Brain microvascular endothelial cell (primary cell): ENCODE results near the gene MYH7.

Experiments
- DNase-seq: peaks from one replicate; pipeline ENCODE4 v3.0.0-alpha.2; 2020
- H3K27ac ChIP-seq: fragments of 250-450 bp; sonication (Bioruptor Pico); 2 replicates; pipeline ENCODE4 v1.5.1; 2020; ENCODE audit warnings: mild to moderate bottlenecking, moderate library complexity
- H3K27me3 ChIP-seq: fragments of 250-450 bp; sonication (Bioruptor Pico); replicated peaks from 2 replicates; pipeline ENCODE4 v1.5.1; 2020; ENCODE audit warnings: mild to moderate bottlenecking
- H3K36me3 ChIP-seq: fragments of 250-450 bp; sonication (Bioruptor Pico); replicated peaks from 2 replicates; pipeline ENCODE4 v1.5.1; 2020; ENCODE audit warnings: mild to moderate bottlenecking
- H3K4me3 ChIP-seq: 2 replicates; pipeline ENCODE4 v1.5.1; 2011; ENCODE audit warnings: low read depth, mild to moderate bottlenecking, control low read depth, low read length, moderate library complexity
- in situ Hi-C: cut with HindIII; loops from 2 replicates; pipeline ENCODE4 v1.10.0; 2017; ENCODE audit warnings: low sequenced_read_pairs, low pct_ligation_motif_present
- TF ChIP-seq, protein P1 (sequence below): IDR thresholded peaks from 2 replicates; pipeline ENCODE4 v1.5.1; 2011; ENCODE audit warnings: low read depth, mild to moderate bottlenecking, moderate library complexity, low read length, control low read depth, inconsistent platforms; ENCODE audit errors: missing control alignments

The MYH7 gene

DNA sequence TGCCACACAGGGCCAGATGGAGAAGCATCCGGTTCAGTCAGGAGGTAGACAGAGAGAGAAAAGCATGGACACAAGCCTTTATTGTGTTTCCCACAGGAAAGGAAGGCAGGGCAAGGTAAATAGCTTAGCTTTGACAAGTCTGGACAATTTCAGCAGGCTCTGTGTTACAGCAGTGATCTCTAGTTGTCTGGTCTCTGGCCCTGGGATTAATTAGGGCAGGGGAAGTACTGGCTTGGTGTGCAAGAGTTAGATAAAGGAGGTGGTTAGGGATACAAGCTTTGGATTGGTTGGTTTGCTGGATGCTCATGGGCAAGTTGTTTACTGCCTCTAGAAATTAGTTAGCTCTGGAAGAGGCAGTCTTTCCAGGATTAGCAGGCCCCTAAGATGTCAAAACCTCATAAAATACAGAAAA, 19.0 kb upstream of the MYH7 start:
- Histone ChIP-seq H3K4me3 (no peak overlapping the region), H3K36me3 (no peaks in the 10 kb centered on the region), H3K27ac (no peak overlapping the region), H3K27me3 (no peaks in the 10 kb centered on the region)
- in situ Hi-C loops, result no loop called here
- no peak for DNase-seq
- TF ChIP-seq, protein P1, sequence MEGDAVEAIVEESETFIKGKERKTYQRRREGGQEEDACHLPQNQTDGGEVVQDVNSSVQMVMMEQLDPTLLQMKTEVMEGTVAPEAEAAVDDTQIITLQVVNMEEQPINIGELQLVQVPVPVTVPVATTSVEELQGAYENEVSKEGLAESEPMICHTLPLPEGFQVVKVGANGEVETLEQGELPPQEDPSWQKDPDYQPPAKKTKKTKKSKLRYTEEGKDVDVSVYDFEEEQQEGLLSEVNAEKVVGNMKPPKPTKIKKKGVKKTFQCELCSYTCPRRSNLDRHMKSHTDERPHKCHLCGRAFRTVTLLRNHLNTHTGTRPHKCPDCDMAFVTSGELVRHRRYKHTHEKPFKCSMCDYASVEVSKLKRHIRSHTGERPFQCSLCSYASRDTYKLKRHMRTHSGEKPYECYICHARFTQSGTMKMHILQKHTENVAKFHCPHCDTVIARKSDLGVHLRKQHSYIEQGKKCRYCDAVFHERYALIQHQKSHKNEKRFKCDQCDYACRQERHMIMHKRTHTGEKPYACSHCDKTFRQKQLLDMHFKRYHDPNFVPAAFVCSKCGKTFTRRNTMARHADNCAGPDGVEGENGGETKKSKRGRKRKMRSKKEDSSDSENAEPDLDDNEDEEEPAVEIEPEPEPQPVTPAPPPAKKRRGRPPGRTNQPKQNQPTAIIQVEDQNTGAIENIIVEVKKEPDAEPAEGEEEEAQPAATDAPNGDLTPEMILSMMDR, result no peak

GRCh38 chr14:23452237-23452636, 16.8 kb upstream of the MYH7 start:
- DNase-seq, result no peak
- in situ Hi-C loops, result no loop called here
- Histone ChIP-seq H3K27me3 (no peaks in the 10 kb centered on the region), H3K4me3 (no peak overlapping the region), H3K36me3 (no peaks in the 10 kb centered on the region), H3K27ac (no peak overlapping the region)
- TF ChIP-seq, protein P1, result no peak

GRCh38 chr14:23450379-23450778, 14.9 kb upstream of the MYH7 start:
- no peaks in the 10 kb centered on the region for H3K27me3 ChIP-seq
- DNase-seq, result no peak
- TF ChIP-seq, protein P1, result no peak
- no peaks in the 10 kb centered on the region for H3K36me3 ChIP-seq
- H3K4me3 ChIP-seq, result no peak overlapping the region
- H3K27ac ChIP-seq, result no peak overlapping the region
- in situ Hi-C loops, result no loop called here

DNA sequence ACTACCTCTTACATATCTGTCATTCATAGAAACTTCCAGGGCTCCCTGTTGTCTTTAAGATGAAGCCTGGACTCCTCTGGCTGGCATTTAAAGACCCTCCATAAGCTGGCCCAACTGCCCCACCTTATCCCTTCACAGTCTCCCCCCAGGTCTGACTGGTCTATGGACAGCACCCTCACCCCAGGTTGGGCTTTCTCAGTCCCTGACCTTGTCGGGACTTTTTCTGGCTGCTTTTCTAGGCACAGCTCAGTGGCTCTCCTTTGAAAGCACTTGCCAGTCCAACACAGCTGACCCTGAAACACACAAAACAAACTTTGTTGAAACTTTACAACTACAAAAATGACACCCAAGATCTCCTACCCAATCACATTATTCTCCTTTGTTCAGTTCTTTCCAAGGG, 13.9 kb upstream of the MYH7 start:
- no peak overlapping the region for H3K27ac ChIP-seq
- in situ Hi-C loops, result no loop called here
- no peak for DNase-seq
- TF ChIP-seq, protein P1, result no peak
- no peaks in the 10 kb centered on the region for H3K36me3 ChIP-seq
- no peak overlapping the region for H3K4me3 ChIP-seq
- H3K27me3 ChIP-seq, result no peaks in the 10 kb centered on the region

DNA sequence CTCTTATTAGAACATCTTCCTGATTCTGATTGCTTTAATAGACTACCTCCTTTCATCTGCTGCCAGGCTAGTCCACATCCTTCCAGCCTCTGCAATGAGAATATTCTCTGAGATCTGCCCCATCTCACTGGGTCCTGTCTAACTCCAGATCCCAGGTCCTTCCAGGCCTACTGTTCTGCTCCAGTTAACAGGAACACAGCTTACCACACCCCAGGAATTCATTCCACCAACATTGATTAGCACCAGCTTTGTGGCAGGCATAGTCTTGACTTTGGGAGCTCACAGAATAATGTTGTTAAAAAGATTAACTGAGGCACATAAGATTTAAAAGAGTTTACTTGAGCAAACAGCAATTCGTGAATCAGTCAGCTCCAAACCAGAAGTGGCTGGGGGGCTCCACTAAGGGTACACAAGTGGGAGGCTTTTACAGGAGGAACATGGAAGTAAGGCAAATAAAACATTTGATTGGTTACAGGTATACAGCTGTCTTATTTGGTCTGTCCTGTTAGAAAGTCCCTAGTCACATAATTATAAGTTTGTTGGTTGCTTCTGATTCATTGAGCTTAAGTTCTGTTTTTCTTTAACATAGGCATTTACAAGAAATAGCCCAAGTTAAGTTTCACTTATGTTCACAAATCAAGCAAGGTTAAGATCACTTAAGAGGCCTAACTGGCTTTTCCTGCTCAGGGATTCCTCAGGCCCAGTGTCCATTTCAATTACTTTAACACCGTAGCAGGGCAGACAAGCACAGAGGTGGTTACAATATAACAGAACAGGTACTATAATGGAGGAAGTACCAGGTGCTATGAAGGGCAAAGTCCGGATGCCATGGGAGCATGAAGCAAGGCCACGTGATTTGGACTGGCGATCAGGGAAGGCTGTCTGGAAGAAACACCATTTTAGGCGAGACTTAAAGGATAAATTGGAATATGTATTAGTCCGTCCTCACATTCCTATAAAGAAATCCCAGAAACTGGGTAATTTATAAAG, 12.2 kb upstream of the MYH7 start:
- no peak for DNase-seq
- Histone ChIP-seq H3K36me3 (no peaks in the 10 kb centered on the region), H3K27me3 (no peaks in the 10 kb centered on the region), H3K27ac (no peak overlapping the region), H3K4me3 (no peak overlapping the region)
- in situ Hi-C loops, result no loop called here
- TF ChIP-seq, protein P1, result no peak

DNA sequence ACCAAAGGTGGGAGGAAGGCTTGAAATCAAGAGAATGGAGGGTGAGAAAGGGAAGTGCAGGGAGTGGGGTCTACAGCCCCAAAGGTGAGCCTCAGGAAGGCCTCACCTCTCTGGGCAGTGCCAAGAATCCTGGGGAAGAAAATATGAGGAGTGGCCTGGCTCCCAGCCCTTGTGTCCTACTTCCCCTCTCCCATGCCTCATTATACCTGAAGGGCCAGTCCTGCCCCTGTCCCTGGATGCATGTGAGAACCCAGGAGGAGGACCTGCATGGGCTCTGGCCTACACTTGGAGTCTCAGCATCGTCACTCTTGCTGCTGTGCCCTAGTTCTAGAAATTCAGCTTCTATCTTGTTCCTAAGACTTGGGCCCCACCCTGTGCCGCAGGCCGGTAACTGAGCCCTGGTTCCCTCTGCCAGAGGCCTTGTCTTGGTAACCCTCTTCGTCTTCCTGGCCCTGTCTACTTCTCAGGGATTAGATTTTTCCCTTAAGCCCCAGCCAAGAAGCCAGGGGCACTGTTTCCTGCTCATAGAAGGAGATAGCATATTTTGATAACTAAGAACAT, 10.9 kb upstream of the MYH7 start:
- TF ChIP-seq, protein P1, result no peak
- Histone ChIP-seq H3K4me3 (no peak overlapping the region), H3K36me3 (no peaks in the 10 kb centered on the region), H3K27ac (no peak overlapping the region), H3K27me3 (no peaks in the 10 kb centered on the region)
- in situ Hi-C loops, result no loop called here
- DNase-seq, result no peak
